H1 (cell line): Measurements from ENCODE around the gene TP53RK. TPM values are rescaled to one million over a fixed set of nuclear protein-coding genes. Genes with fewer than 3 reads are reported as not detected.

Source experiments
- CTCF ChIA-PET: fragments of 300-600 bp; sonication (Branson Sonifier 250); formaldehyde crosslinking; loops from one replicate; lab custom pipeline; 2021; ENCODE audit not compliant: partially characterized antibody; lab: Charles Lee
- POLR2A ChIA-PET: fragments of 300-600 bp; sonication (Branson Sonifier 250); formaldehyde crosslinking; loops from one replicate; lab custom pipeline; 2021; ENCODE audit warnings: inconsistent platforms; ENCODE audit not compliant: partially characterized antibody; lab: Charles Lee
- DNase-seq, 2 experiments: peaks; one replicate each; pipeline versions ENCODE4 v3.0.0 to v3.0.0-alpha.2; 2010 to 2022; ENCODE audit warnings: low spot score in 2 of 2, low read depth in 1 of 2, mixed read lengths in 1 of 2
- FAIRE-seq: peaks from 2 replicates; lab custom pipeline; 2011; peaks lifted over from hg19 to GRCh38; lab: Jason Lieb, UNC
- H2AFZ ChIP-seq: 2 replicates; pipeline ENCODE4 v1.8.1; 2012; ENCODE audit warnings: low read length, inconsistent platforms
- H2AK5ac ChIP-seq: 2 replicates; pipeline ENCODE4 v1.6.1; 2013; ENCODE audit warnings: low read depth, low read length
- H2BK120ac ChIP-seq: replicated peaks from 2 replicates; pipeline ENCODE3; 2013; ENCODE audit warnings: low read depth, low read length, inconsistent platforms
- H2BK12ac ChIP-seq: 2 replicates; pipeline ENCODE4 v1.6.1; 2013; ENCODE audit warnings: low read depth, low read length
- H2BK15ac ChIP-seq: 2 replicates; pipeline ENCODE4 v1.6.1; 2013; ENCODE audit warnings: low read length
- H2BK20ac ChIP-seq: 2 replicates; pipeline ENCODE4 v1.6.1; 2013; ENCODE audit warnings: low read length
- H2BK5ac ChIP-seq: 2 replicates; pipeline ENCODE4 v1.6.1; 2013; ENCODE audit warnings: low read depth, low read length
- H3K14ac ChIP-seq: 2 replicates; pipeline ENCODE4 v1.6.1; 2013; ENCODE audit warnings: inconsistent platforms; ENCODE audit not compliant: insufficient read length
- H3K18ac ChIP-seq: 2 replicates; pipeline ENCODE4 v1.6.1; 2013; ENCODE audit warnings: low read length; ENCODE audit errors: extremely low read depth
- H3K23ac ChIP-seq: 2 replicates; pipeline ENCODE4 v1.6.1; 2013; ENCODE audit warnings: inconsistent platforms; ENCODE audit not compliant: insufficient read length
- H3K23me2 ChIP-seq: 2 replicates; pipeline ENCODE4 v1.6.1; 2013; ENCODE audit warnings: low read depth, low read length
- H3K27ac ChIP-seq: 2 replicates; pipeline ENCODE4 v1.6.1; 2011; ENCODE audit warnings: low read depth, low read length, inconsistent platforms
- H3K27me3 ChIP-seq, 4 experiments: replicated peaks in 1 of 4; 1 replicate in 1 of 4; 2 replicates in 3 of 4; pipeline versions ENCODE4 v1.6.1 to v1.8.1; 2011 to 2013; ENCODE audit warnings: low read length in 3 of 4, mild to moderate bottlenecking in 3 of 4, inconsistent platforms in 2 of 4, mixed read lengths in 2 of 4, moderate library complexity in 1 of 4; ENCODE audit not compliant: control insufficient read depth in 3 of 4, insufficient read depth in 3 of 4; ENCODE audit errors: extremely low read depth in 1 of 4
- H3K36me3 ChIP-seq, 4 experiments: 2 replicates each; pipeline versions ENCODE4 v1.6.1 to v1.8.1; 2011 to 2013; ENCODE audit warnings: mild to moderate bottlenecking in 4 of 4, low read length in 3 of 4, moderate library complexity in 2 of 4, control low read depth in 1 of 4, inconsistent platforms in 1 of 4; ENCODE audit not compliant: insufficient read depth in 4 of 4, control insufficient read depth in 2 of 4
- H3K4ac ChIP-seq: replicated peaks from 2 replicates; pipeline ENCODE3; 2013; ENCODE audit warnings: low read length, low read depth, mixed read lengths, inconsistent platforms; ENCODE audit not compliant: insufficient read length
- H3K4me1 ChIP-seq, 4 experiments: replicated peaks in 1 of 4; 1 replicate in 1 of 4; 2 replicates in 3 of 4; pipeline versions ENCODE4 v1.6.1 to v1.8.1; 2011 to 2013; ENCODE audit warnings: low read length in 3 of 4, inconsistent platforms in 2 of 4, mixed read lengths in 1 of 4; ENCODE audit not compliant: insufficient read depth in 4 of 4, control insufficient read depth in 3 of 4
- H3K4me2 ChIP-seq, 2 experiments: 2 replicates each; pipeline versions ENCODE4 v1.6.1 to v1.8.1; 2011 to 2013; ENCODE audit warnings: low read depth in 2 of 2, low read length in 2 of 2, control low read depth in 1 of 2, inconsistent platforms in 1 of 2, mild to moderate bottlenecking in 1 of 2; ENCODE audit not compliant: insufficient read depth in 1 of 2
- H3K4me3 ChIP-seq, 4 experiments: fragments of 200-600, 300-600 bp in 1 of 4; sonication (generic), shearing (Covaris generic), sonication (Bioruptor Twin) in 1 of 4; 2 replicates each; pipeline versions ENCODE4 v1.5.1 to v1.8.1; 2011 to 2016; ENCODE audit warnings: low read length in 4 of 4, low read depth in 3 of 4, control low read depth in 2 of 4, inconsistent platforms in 2 of 4, mild to moderate bottlenecking in 2 of 4, mixed read lengths in 1 of 4, moderate library complexity in 1 of 4; ENCODE audit not compliant: insufficient read depth in 2 of 4; ENCODE audit errors: extremely low read depth in 1 of 4
- H3K56ac ChIP-seq: replicated peaks from 2 replicates; pipeline ENCODE3; 2013; ENCODE audit warnings: low read depth, mild to moderate bottlenecking, mixed read lengths, low read length, inconsistent platforms; ENCODE audit not compliant: insufficient read length
- H3K79me1 ChIP-seq: 2 replicates; pipeline ENCODE4 v1.6.1; 2013; ENCODE audit warnings: low read depth, low read length, control low read depth
- H3K79me2 ChIP-seq, 2 experiments: 2 replicates each; pipeline versions ENCODE4 v1.6.1 to v1.8.1; 2012 to 2013; ENCODE audit warnings: low read length in 2 of 2, mild to moderate bottlenecking in 2 of 2, inconsistent platforms in 1 of 2; ENCODE audit not compliant: insufficient read depth in 2 of 2, control insufficient read depth in 1 of 2
- H3K9ac ChIP-seq, 4 experiments: replicated peaks in 1 of 4; 1 replicate in 1 of 4; 2 replicates in 3 of 4; pipeline versions ENCODE4 v1.6.1 to v1.8.1; 2011 to 2013; ENCODE audit warnings: low read depth in 3 of 4, low read length in 3 of 4, control low read depth in 2 of 4, mild to moderate bottlenecking in 2 of 4, moderate library complexity in 2 of 4, inconsistent platforms in 1 of 4; ENCODE audit errors: extremely low read depth in 1 of 4
- H3K9me3 ChIP-seq, 2 experiments: 2 replicates each; pipeline versions ENCODE4 v1.6.1 to v1.8.1; 2012 to 2013; ENCODE audit warnings: mild to moderate bottlenecking in 2 of 2, moderate library complexity in 2 of 2, control low read depth in 1 of 2, inconsistent platforms in 1 of 2, low read depth in 1 of 2, low read length in 1 of 2, mixed read lengths in 1 of 2; ENCODE audit not compliant: insufficient read depth in 2 of 2
- H4K20me1 ChIP-seq, 2 experiments: replicated peaks in 1 of 2; 2 replicates each; pipeline versions ENCODE3 to v1.8.1; 2011 to 2013; ENCODE audit warnings: inconsistent platforms in 2 of 2, low read length in 2 of 2, mild to moderate bottlenecking in 1 of 2; ENCODE audit not compliant: insufficient read depth in 2 of 2, control insufficient read depth in 1 of 2
- H4K5ac ChIP-seq: 2 replicates; pipeline ENCODE4 v1.6.1; 2013; ENCODE audit warnings: low read length, low read depth, mixed read lengths, inconsistent platforms; ENCODE audit not compliant: insufficient read length
- H4K8ac ChIP-seq: 2 replicates; pipeline ENCODE4 v1.8.0; 2013; ENCODE audit warnings: mild to moderate bottlenecking, moderate library complexity, low read length, inconsistent platforms; ENCODE audit not compliant: insufficient read depth; ENCODE audit errors: extremely low read depth
- H4K91ac ChIP-seq: replicated peaks from 2 replicates; pipeline ENCODE3; 2013; ENCODE audit warnings: low read length, mixed read lengths, inconsistent platforms; ENCODE audit not compliant: insufficient read length
- RXRA ChIP-seq: IDR thresholded peaks from 2 replicates; pipeline ENCODE4 v1.6.1; 2011; ENCODE audit warnings: low read depth, mild to moderate bottlenecking, low read length, moderate library complexity; ENCODE audit not compliant: insufficient read depth
- WGBS, 2 experiments: shearing (Covaris generic) in 1 of 2; methylation state at CpG; one replicate each; pipeline versions ENCODE4 v1.1.6 to v1.1.7; 2013 to 2015; ENCODE audit warnings: low lambda C conversion rate in 2 of 2, mixed read lengths in 2 of 2, inconsistent platforms in 1 of 2, low coverage in 1 of 2, missing lambda C conversion rate in 1 of 2; ENCODE audit not compliant: insufficient replicate concordance in 2 of 2, insufficient coverage in 1 of 2, insufficient read length in 1 of 2; ENCODE audit errors: extremely low coverage in 1 of 2, missing lambda C conversion rate in 1 of 2; 5-methylcytosine and 5-hydroxymethylcytosine counted together
- polyA plus RNA-seq, 7 experiments: library from polyadenylated mRNA; depleted of rRNA in 3 of 7; stranded (reverse) in 5 of 7; unstranded in 2 of 7; fragments of >200 nt in 5 of 7; fragments of 200-250 nt in 2 of 7; gene quantifications; 1 replicate in 5 of 7; 2 replicates in 1 of 7; 4 replicates in 1 of 7; pipeline versions ENCODE4 v1.2.1 to v1.2.3, GENCODE V29; 2011 to 2013; ENCODE audit warnings: missing spikeins in 2 of 7, mixed read lengths in 2 of 7
- total RNA-seq: library from RNA; stranded (reverse); fragmentation: NEBNext Ultra II Directional; extraction: Animal tissue kit (Norgen Biotek cat#: 25700); gene quantifications from 2 replicates; pipeline ENCODE4 v1.2.1, GENCODE V29; 2021

Gene TP53RK
- total and polyA plus RNA-seq, 2 of the 8 experiments (the other 6 are each of a cell fraction or from before 2014, with no cell fraction given), result 8.5 to 16.3 TPM

GRCh38 chr20:46640044-46640443 lies 49.2 kb downstream of the TP53RK start:
- DNase-seq (peak in 1 of 2 experiments; percentile 45), FAIRE-seq (no peak)
- H4K20me1 ChIP-seq, result no peaks in the 10 kb centered on the region
- H3K4me3 ChIP-seq, result no peak overlapping the region
- no peaks in the 10 kb centered on the region for H3K79me2 ChIP-seq
- H2AK5ac ChIP-seq, result no peak overlapping the region
- no peak overlapping the region for H3K9ac ChIP-seq
- H2AFZ ChIP-seq, result no peak overlapping the region
- no peaks in the 10 kb centered on the region for H3K23me2 ChIP-seq
- H2BK20ac ChIP-seq, result no peak overlapping the region; the same call in 1 of the 2 replicates
- no peak overlapping the region for H2BK12ac ChIP-seq
- no peak overlapping the region for H3K14ac ChIP-seq
- no peak overlapping the region for H3K4ac ChIP-seq
- H3K56ac ChIP-seq, result no peak overlapping the region
- POLR2A ChIA-PET, result interaction anchor here (1.2 to 1.4 kb wide), 2 partner anchors 11 to 43 kb away, joined by 3 to 5 read pairs; partner anchors contain the start of gene SLC13A3
- no peak overlapping the region for H4K91ac ChIP-seq
- no peak overlapping the region for H2BK120ac ChIP-seq
- H3K27ac ChIP-seq, result no peak overlapping the region
- H3K23ac ChIP-seq, result no peak overlapping the region
- no peak overlapping the region for H2BK5ac ChIP-seq
- no peak for TF ChIP-seq RXRA
- no peak overlapping the region for H4K8ac ChIP-seq
- H3K36me3 ChIP-seq, result no peaks in the 10 kb centered on the region
- H4K5ac ChIP-seq, result no peak overlapping the region
- peaks cover 0 to 4% (median under 1%) of the 10 kb centered on the region in 4 experiments; a peak in 2 of 7 replicates for H3K4me1 ChIP-seq
- CTCF ChIA-PET, result interaction anchor here (0.5 to 1.6 kb wide), 5 partner anchors 10 to 116 kb away, joined by 3 to 5 read pairs (median 3); no protein-coding TSS in a partner anchor
- H3K27me3 ChIP-seq, result no peaks in the 10 kb centered on the region
- no peak overlapping the region for H3K4me2 ChIP-seq
- no peaks in the 10 kb centered on the region for H3K9me3 ChIP-seq
- H3K79me1 ChIP-seq, result no peaks in the 10 kb centered on the region
- no peak overlapping the region for H3K18ac ChIP-seq
- WGBS, 2 experiments, result 84% methylated on average over 6 of the region's 6 CpGs; no CpG with 5 or more reads in 1 of the 2 experiments
- 0 out of 2 replicates have a peak overlapping the region, but pooled peaks have one; percentile 16 for H2BK15ac ChIP-seq
